SK-N-SH treated with all-trans-retinoic acid at 6 μM for 48 hours (cell line): ENCODE measurements around the gene ABCA1.

Experiments used
- ATAC-seq: fragments of 200-7000 bp; cut with Tn5 transposase; 3 replicates; pipeline ENCODE4 v1.9.1; 2020; ENCODE audit warnings: mild to moderate bottlenecking, moderate library complexity
- BACH2 ChIP-seq: fragments of 250-450 bp; sonication (Bioruptor Pico); IDR thresholded peaks from 2 replicates; pipeline ENCODE4 v1.9.0; 2021; ENCODE audit warnings: mild to moderate bottlenecking, borderline replicate concordance
- GLIS3 ChIP-seq: fragments of 250-450 bp; sonication (Bioruptor Pico); IDR thresholded peaks from 2 replicates; pipeline ENCODE4 v1.5.0; 2020; ENCODE audit warnings: mild to moderate bottlenecking, moderate library complexity
- ISL1 ChIP-seq: fragments of 250-450 bp; sonication (Bioruptor Pico); IDR thresholded peaks from 2 replicates; pipeline ENCODE4 v2.1.2; 2022; ENCODE audit warnings: mild to moderate bottlenecking, moderate library complexity
- OSR1 ChIP-seq: fragments of 250-450 bp; sonication (Bioruptor Pico); IDR thresholded peaks from 2 replicates; pipeline ENCODE4 v1.8.0; 2022; ENCODE audit warnings: moderate library complexity, mild to moderate bottlenecking, inconsistent platforms
- PPARA ChIP-seq: fragments of 250-450 bp; sonication (Bioruptor Pico); IDR thresholded peaks from 2 replicates; pipeline ENCODE4 v1.5.0; 2020; ENCODE audit warnings: mild to moderate bottlenecking, borderline replicate concordance
- RARB ChIP-seq: fragments of 250-450 bp; sonication (Bioruptor Pico); IDR thresholded peaks from 2 replicates; pipeline ENCODE4 v1.8.0; 2021; ENCODE audit warnings: mild to moderate bottlenecking, moderate library complexity
- SNAI2 ChIP-seq: fragments of 250-450 bp; sonication (Bioruptor Pico); IDR thresholded peaks from 2 replicates; pipeline ENCODE4 v1.5.0; 2020; ENCODE audit warnings: mild to moderate bottlenecking, moderate library complexity
- TCF4 ChIP-seq: fragments of 250-450 bp; sonication (Bioruptor Pico); IDR thresholded peaks from 2 replicates; pipeline ENCODE4 v1.8.0; 2021; ENCODE audit warnings: mild to moderate bottlenecking, moderate library complexity, borderline replicate concordance
- TOX ChIP-seq: fragments of 250-450 bp; sonication (Bioruptor Pico); IDR thresholded peaks from 2 replicates; pipeline ENCODE4 v1.8.0; 2021; ENCODE audit warnings: mild to moderate bottlenecking, moderate library complexity, borderline replicate concordance
- ZC3H10 ChIP-seq: fragments of 250-450 bp; sonication (Bioruptor Pico); IDR thresholded peaks from 2 replicates; pipeline ENCODE4 v1.5.1; 2021; ENCODE audit warnings: mild to moderate bottlenecking, moderate library complexity
- ZFP30 ChIP-seq: fragments of 450-650 bp; formaldehyde crosslinking; IDR thresholded peaks from 2 replicates; pipeline ENCODE4 v1.5.0; 2022; ENCODE audit warnings: mild to moderate bottlenecking, moderate library complexity
- ZNF70 ChIP-seq: fragments of 450-650 bp; formaldehyde crosslinking; IDR thresholded peaks from 2 replicates; pipeline ENCODE4 v1.5.0; 2020; ENCODE audit warnings: mild to moderate bottlenecking, moderate library complexity
- ZNF8 ChIP-seq: fragments of 450-650 bp; formaldehyde crosslinking; IDR thresholded peaks from 2 replicates; pipeline ENCODE4 v1.5.0; 2020; ENCODE audit warnings: mild to moderate bottlenecking, moderate library complexity
- TF ChIP-seq, protein P1 (sequence below): fragments of 250-450 bp; sonication (Bioruptor Pico); IDR thresholded peaks from 2 replicates; pipeline ENCODE4 v1.8.0; 2021; ENCODE audit warnings: low read depth, mild to moderate bottlenecking, moderate library complexity, borderline replicate concordance
- TF ChIP-seq, protein P2 (sequence below): fragments of 250-450 bp; sonication (Bioruptor Pico); IDR thresholded peaks from 2 replicates; pipeline ENCODE4 v1.5.1; 2020; ENCODE audit warnings: low read depth, mild to moderate bottlenecking, moderate library complexity
- TF ChIP-seq, protein P3 (sequence below): fragments of 250-450 bp; sonication (Bioruptor Pico); IDR thresholded peaks from 2 replicates; pipeline ENCODE4 v1.8.0; 2020; ENCODE audit warnings: mild to moderate bottlenecking, moderate library complexity, borderline replicate concordance
- TF ChIP-seq, protein P4 (sequence below): fragments of 250-450 bp; sonication (Bioruptor Pico); IDR thresholded peaks from 2 replicates; pipeline ENCODE4 v1.5.0; 2020; ENCODE audit warnings: mild to moderate bottlenecking, moderate library complexity
- TF ChIP-seq, protein P5 (sequence below): fragments of 250-450 bp; sonication (Bioruptor Pico); IDR thresholded peaks from 2 replicates; pipeline ENCODE4 v1.5.1; 2021; ENCODE audit warnings: mild to moderate bottlenecking, moderate library complexity

The ABCA1 gene

DNA sequence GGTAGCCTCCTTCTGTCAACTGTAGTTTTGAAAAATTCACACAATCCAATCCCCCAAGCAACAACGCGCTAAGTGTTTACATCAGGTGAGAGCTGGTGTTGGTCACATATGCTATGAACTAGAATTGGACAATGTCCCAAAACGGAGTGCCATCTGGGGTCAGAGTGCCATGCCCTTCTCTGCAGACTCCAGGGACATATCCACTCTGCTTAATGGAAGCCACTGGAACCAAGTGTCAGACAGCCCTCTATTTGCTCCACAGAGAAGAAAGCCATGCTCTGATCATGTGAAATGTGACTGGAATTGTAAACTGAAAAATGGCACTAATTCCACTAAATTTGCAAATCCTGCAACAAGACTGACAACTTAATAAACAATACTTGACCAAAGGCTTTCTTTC lies 12.2 kb downstream of the ABCA1 start:
- no peak for ATAC-seq
- TF ChIP-seq GLIS3 (CRISPR knock-in tag) (no peak), ISL1 (CRISPR knock-in tag) (no peak), SNAI2 (CRISPR knock-in tag) (no peak), RARB (CRISPR knock-in tag) (no peak), ZNF8 (CRISPR knock-in tag) (no peak), OSR1 (no peak), BACH2 (CRISPR knock-in tag) (no peak), TCF4 (CRISPR knock-in tag) (no peak), ZNF70 (CRISPR knock-in tag) (no peak), ZC3H10 (CRISPR knock-in tag) (no peak), TOX (CRISPR knock-in tag) (no peak), PPARA (CRISPR knock-in tag) (no peak), ZFP30 (CRISPR knock-in tag) (no peak)
- TF ChIP-seq, protein P1, sequence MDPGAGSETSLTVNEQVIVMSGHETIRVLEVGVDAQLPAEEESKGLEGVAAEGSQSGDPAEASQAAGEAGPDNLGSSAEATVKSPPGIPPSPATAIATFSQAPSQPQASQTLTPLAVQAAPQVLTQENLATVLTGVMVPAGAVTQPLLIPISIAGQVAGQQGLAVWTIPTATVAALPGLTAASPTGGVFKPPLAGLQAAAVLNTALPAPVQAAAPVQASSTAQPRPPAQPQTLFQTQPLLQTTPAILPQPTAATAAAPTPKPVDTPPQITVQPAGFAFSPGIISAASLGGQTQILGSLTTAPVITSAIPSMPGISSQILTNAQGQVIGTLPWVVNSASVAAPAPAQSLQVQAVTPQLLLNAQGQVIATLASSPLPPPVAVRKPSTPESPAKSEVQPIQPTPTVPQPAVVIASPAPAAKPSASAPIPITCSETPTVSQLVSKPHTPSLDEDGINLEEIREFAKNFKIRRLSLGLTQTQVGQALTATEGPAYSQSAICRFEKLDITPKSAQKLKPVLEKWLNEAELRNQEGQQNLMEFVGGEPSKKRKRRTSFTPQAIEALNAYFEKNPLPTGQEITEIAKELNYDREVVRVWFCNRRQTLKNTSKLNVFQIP (CRISPR knock-in tag), result no peak
- TF ChIP-seq, protein P2, sequence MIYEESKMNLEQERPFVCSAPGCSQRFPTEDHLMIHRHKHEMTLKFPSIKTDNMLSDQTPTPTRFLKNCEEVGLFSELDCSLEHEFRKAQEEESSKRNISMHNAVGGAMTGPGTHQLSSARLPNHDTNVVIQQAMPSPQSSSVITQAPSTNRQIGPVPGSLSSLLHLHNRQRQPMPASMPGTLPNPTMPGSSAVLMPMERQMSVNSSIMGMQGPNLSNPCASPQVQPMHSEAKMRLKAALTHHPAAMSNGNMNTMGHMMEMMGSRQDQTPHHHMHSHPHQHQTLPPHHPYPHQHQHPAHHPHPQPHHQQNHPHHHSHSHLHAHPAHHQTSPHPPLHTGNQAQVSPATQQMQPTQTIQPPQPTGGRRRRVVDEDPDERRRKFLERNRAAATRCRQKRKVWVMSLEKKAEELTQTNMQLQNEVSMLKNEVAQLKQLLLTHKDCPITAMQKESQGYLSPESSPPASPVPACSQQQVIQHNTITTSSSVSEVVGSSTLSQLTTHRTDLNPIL (CRISPR knock-in tag), result no peak
- TF ChIP-seq, protein P3, sequence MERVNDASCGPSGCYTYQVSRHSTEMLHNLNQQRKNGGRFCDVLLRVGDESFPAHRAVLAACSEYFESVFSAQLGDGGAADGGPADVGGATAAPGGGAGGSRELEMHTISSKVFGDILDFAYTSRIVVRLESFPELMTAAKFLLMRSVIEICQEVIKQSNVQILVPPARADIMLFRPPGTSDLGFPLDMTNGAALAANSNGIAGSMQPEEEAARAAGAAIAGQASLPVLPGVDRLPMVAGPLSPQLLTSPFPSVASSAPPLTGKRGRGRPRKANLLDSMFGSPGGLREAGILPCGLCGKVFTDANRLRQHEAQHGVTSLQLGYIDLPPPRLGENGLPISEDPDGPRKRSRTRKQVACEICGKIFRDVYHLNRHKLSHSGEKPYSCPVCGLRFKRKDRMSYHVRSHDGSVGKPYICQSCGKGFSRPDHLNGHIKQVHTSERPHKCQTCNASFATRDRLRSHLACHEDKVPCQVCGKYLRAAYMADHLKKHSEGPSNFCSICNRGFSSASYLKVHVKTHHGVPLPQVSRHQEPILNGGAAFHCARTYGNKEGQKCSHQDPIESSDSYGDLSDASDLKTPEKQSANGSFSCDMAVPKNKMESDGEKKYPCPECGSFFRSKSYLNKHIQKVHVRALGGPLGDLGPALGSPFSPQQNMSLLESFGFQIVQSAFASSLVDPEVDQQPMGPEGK (CRISPR knock-in tag), result no peak
- TF ChIP-seq, protein P4, sequence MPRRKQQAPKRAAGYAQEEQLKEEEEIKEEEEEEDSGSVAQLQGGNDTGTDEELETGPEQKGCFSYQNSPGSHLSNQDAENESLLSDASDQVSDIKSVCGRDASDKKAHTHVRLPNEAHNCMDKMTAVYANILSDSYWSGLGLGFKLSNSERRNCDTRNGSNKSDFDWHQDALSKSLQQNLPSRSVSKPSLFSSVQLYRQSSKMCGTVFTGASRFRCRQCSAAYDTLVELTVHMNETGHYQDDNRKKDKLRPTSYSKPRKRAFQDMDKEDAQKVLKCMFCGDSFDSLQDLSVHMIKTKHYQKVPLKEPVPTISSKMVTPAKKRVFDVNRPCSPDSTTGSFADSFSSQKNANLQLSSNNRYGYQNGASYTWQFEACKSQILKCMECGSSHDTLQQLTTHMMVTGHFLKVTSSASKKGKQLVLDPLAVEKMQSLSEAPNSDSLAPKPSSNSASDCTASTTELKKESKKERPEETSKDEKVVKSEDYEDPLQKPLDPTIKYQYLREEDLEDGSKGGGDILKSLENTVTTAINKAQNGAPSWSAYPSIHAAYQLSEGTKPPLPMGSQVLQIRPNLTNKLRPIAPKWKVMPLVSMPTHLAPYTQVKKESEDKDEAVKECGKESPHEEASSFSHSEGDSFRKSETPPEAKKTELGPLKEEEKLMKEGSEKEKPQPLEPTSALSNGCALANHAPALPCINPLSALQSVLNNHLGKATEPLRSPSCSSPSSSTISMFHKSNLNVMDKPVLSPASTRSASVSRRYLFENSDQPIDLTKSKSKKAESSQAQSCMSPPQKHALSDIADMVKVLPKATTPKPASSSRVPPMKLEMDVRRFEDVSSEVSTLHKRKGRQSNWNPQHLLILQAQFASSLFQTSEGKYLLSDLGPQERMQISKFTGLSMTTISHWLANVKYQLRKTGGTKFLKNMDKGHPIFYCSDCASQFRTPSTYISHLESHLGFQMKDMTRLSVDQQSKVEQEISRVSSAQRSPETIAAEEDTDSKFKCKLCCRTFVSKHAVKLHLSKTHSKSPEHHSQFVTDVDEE (CRISPR knock-in tag), result no peak

DNA sequence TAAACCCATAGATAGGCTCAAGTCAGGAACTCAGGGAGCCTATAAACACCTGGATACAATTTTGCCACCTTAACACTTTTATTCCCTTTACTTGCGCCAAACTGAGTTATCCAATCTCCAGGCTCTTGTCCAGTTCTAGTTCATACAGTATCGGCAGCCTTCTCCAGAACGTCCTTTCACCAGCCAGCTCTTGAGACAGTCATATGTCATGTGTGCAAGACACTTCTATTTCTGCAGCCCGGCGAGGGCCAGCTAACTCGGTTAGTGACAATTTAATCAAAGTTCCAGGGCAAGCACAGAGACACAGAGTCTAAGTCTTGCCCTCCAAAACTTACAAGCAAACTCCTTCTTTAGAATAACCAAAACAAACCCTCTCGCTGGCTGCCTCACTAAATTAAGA lies 12.9 kb downstream of the ABCA1 start:
- ATAC-seq, result no peak
- TF ChIP-seq, protein P2 (CRISPR knock-in tag), result no peak
- TF ChIP-seq, protein P4 (CRISPR knock-in tag), result no peak
- TF ChIP-seq, protein P5, sequence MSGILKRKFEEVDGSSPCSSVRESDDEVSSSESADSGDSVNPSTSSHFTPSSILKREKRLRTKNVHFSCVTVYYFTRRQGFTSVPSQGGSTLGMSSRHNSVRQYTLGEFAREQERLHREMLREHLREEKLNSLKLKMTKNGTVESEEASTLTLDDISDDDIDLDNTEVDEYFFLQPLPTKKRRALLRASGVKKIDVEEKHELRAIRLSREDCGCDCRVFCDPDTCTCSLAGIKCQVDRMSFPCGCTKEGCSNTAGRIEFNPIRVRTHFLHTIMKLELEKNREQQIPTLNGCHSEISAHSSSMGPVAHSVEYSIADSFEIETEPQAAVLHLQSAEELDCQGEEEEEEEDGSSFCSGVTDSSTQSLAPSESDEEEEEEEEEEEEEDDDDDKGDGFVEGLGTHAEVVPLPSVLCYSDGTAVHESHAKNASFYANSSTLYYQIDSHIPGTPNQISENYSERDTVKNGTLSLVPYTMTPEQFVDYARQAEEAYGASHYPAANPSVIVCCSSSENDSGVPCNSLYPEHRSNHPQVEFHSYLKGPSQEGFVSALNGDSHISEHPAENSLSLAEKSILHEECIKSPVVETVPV (CRISPR knock-in tag), result no peak
